ENCODE results near the gene PAK1. TPM values are rescaled to one million over a fixed set of nuclear protein-coding genes. Genes with fewer than 3 reads are reported as not detected.
A peak's percentile ranks its signal among the peaks of the same experiment; 100 is the strongest.

The PAK1 gene
- total and polyA plus RNA-seq, 10 of the 15 experiments (the other 5 are each of a cell fraction or from before 2014, with no cell fraction given), result 43.8 to 321 (median 110) TPM

DNA sequence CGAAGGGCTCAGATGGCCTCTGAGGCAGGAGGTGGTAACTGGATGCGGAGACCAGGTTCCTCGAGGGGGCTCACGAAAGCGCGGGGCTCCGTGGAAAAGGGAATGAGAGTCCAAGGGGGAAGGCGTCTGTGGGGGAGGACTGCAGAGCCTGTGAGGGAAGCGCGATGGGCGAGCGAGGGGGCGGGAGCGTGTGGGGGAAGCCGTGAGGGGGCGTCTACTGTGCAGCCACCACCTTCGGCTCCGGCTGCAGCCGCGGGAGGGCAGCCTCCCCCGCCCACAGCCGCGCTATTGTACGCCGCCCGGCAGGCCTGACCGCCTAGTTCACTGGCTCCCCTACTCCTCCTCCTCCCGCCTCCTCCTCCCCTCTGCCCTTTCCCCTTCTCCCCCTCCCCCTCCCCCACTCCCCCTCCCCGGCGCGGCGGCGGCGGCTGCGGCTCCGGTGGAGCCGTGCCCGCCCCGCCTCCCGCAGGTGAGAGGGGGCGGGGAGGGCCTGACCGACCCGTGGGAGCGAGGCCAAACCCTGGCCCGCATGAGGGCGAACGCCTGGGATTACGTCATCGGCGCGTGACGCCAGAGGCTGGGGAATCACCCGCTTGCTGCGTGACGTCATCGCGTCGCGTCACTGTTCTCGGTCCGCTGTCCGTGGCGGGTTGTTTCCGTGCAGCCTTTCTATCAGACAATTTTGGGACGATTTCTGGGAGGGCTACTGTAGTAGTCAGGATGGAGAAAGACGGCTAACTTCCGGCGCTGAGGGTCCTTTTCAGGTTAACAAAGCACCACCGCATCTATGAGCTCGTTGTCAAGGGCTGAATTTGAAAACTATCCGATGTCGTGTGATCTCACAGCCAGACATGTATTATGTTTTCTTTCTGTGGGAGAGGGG is at the start of gene PAK1 (continued):
- TF ChIP-seq, protein P1, sequence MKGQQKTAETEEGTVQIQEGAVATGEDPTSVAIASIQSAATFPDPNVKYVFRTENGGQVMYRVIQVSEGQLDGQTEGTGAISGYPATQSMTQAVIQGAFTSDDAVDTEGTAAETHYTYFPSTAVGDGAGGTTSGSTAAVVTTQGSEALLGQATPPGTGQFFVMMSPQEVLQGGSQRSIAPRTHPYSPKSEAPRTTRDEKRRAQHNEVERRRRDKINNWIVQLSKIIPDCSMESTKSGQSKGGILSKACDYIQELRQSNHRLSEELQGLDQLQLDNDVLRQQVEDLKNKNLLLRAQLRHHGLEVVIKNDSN (IDR thresholded peaks at IDR 0.05; ENCODE audit: borderline replicate concordance, extremely low read length, insufficient read depth, low read depth, low read length), result peak; percentile 48
- TF ChIP-seq JUND (IDR thresholded peaks at IDR 0.05; ENCODE audit: low read depth, low read length) (peak; percentile 97), GABPA (IDR thresholded peaks at IDR 0.05; ENCODE audit: low read depth) (no peak), PKNOX1 (IDR thresholded peaks at IDR 0.05) (peak; percentile 19; the same call in 1 of the 2 replicates), RAD51 (IDR thresholded peaks at IDR 0.05) (peak; percentile 33; the same call in 1 of the 2 replicates), ZBTB11 (CRISPR knock-in tag; IDR thresholded peaks at IDR 0.05) (peak; percentile 37; the same call in 1 of the 2 replicates), TARDBP (IDR thresholded peaks at IDR 0.05; ENCODE audit: borderline replicate concordance) (no peak), YBX1 (IDR thresholded peaks at IDR 0.05) (no peak), BACH1 (IDR thresholded peaks at IDR 0.05; ENCODE audit: borderline replicate concordance) (peak; percentile 42; the same call in 1 of the 2 replicates), ZNF384 (IDR thresholded peaks at IDR 0.05; ENCODE audit: borderline replicate concordance, low read depth, low read length) (no peak), PAX8 (IDR thresholded peaks at IDR 0.05) (no peak), POU2F2 (IDR thresholded peaks at IDR 0.05; ENCODE audit: borderline replicate concordance, low read depth, low read length) (no peak; the same call in 2 of the 3 replicates), ZBED1 (IDR thresholded peaks at IDR 0.05; ENCODE audit: borderline replicate concordance) (no peak), PML (IDR thresholded peaks at IDR 0.05; ENCODE audit: low read length) (no peak), SMAD1 (IDR thresholded peaks at IDR 0.05; ENCODE audit: low read depth, partially characterized antibody) (no peak), LARP7 (IDR thresholded peaks at IDR 0.05) (no peak), MEF2B (IDR thresholded peaks at IDR 0.05; ENCODE audit: partially characterized antibody, poor library complexity, severe bottlenecking) (no peak), ZZZ3 (IDR thresholded peaks at IDR 0.05; ENCODE audit: control insufficient read depth, insufficient read length, low read depth) (no peak), CBX3 (IDR thresholded peaks at IDR 0.05; ENCODE audit: borderline replicate concordance, low read depth) (no peak), SUZ12 (IDR thresholded peaks at IDR 0.05; ENCODE audit: unreplicated experiment) (no peak), BRCA1 (IDR thresholded peaks at IDR 0.05; ENCODE audit: low read depth, low read length) (peak; percentile 57; the same call in 1 of the 2 replicates)
- TF ChIP-seq, protein P2, sequence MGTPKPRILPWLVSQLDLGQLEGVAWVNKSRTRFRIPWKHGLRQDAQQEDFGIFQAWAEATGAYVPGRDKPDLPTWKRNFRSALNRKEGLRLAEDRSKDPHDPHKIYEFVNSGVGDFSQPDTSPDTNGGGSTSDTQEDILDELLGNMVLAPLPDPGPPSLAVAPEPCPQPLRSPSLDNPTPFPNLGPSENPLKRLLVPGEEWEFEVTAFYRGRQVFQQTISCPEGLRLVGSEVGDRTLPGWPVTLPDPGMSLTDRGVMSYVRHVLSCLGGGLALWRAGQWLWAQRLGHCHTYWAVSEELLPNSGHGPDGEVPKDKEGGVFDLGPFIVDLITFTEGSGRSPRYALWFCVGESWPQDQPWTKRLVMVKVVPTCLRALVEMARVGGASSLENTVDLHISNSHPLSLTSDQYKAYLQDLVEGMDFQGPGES (IDR thresholded peaks at IDR 0.05), result no peak
- TF ChIP-seq, protein P3, sequence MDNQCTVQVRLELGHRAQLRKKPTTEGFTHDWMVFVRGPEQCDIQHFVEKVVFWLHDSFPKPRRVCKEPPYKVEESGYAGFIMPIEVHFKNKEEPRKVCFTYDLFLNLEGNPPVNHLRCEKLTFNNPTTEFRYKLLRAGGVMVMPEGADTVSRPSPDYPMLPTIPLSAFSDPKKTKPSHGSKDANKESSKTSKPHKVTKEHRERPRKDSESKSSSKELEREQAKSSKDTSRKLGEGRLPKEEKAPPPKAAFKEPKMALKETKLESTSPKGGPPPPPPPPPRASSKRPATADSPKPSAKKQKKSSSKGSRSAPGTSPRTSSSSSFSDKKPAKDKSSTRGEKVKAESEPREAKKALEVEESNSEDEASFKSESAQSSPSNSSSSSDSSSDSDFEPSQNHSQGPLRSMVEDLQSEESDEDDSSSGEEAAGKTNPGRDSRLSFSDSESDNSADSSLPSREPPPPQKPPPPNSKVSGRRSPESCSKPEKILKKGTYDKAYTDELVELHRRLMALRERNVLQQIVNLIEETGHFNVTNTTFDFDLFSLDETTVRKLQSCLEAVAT (IDR thresholded peaks at IDR 0.05), result no peak; the same call in 1 of the 2 replicates

All from GM12878 (cell line).